Measurements from ENCODE around the gene CSTA.

DNA sequence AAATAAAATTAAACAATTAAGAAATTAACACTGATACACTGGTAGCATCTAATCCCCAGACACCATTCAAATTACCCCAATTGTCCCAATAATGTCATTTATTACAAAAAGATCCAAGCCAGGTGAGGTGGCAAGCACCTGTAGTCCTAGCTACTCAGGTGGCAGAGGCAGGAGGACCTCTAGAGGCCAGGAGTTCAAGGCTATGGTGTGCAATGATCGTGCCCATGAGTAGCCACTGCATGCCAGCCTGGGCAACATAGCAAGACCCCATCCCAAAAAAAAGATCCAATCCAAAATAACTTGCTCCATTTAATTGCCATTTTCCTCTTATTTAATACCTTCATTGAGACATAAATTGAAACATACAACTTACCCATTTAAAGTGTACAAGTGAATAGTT, 17.8 kb downstream of the CSTA start:
- TF ChIP-seq CTCF (IDR thresholded peaks at IDR 0.05; ENCODE audit: poor library complexity, severe bottlenecking) = no peak
- no peak for TF ChIP-seq EZH2 (IDR thresholded peaks at IDR 0.05; ENCODE audit: borderline replicate concordance, insufficient read depth, low read length, poor library complexity, severe bottlenecking)
- no peak for TF ChIP-seq REST (IDR thresholded peaks at IDR 0.05; ENCODE audit: borderline replicate concordance)
